B cell (primary cell): ENCODE measurements around the gene NIN. TPM values are rescaled to one million over a fixed set of nuclear protein-coding genes. Genes with fewer than 3 reads are reported as not detected.

Experiments used
- ATAC-seq: fragments of 200-7000 bp; cut with Tn5 transposase; one replicate; pipeline ENCODE4 v1.10.0; 2021; ENCODE audit warnings: low read depth, mild to moderate bottlenecking, moderate number of reproducible peaks, moderate library complexity
- CTCF ChIA-PET: fragments of 350-600 bp; sonication (Branson Sonifier 250); formaldehyde crosslinking; loops from one replicate; lab custom pipeline; 2021; ENCODE audit warnings: antibody characterized with exemption, inconsistent platforms; lab: Charles Lee
- POLR2A ChIA-PET: fragments of 350-600 bp; sonication (Branson Sonifier 250); formaldehyde crosslinking; loops from one replicate; lab custom pipeline; 2021; ENCODE audit warnings: antibody characterized with exemption; lab: Charles Lee
- DNase-seq: peaks from one replicate; pipeline ENCODE4 v3.0.0; 2013
- H2AFZ ChIP-seq: 2 replicates; pipeline ENCODE4 v1.6.1; 2012; ENCODE audit warnings: mild to moderate bottlenecking, low read depth, low read length; ENCODE audit not compliant: insufficient read depth, poor library complexity, severe bottlenecking
- H3K27ac ChIP-seq, 2 donors: 1 replicate in 1 of 2; 2 replicates in 1 of 2; pipeline ENCODE4 v1.5.1; 2012 to 2013; ENCODE audit warnings: low read length in 2 of 2, mild to moderate bottlenecking in 2 of 2, moderate library complexity in 1 of 2
- H3K27me3 ChIP-seq, 4 experiments: fragments of 200-600 bp in 1 of 4; sonication (generic) in 1 of 4; replicated peaks in 1 of 4; 1 replicate in 2 of 4; 2 replicates in 2 of 4; pipeline versions ENCODE4 v1.6.1 to v1.7.0; 2013 to 2016; ENCODE audit warnings: low read length in 3 of 4, mild to moderate bottlenecking in 2 of 4, mixed read lengths in 1 of 4, moderate library complexity in 1 of 4; ENCODE audit not compliant: insufficient read depth in 4 of 4, control insufficient read depth in 3 of 4; ENCODE audit errors: control extremely low read depth in 1 of 4
- H3K36me3 ChIP-seq, 2 experiments: replicated peaks in 1 of 2; 1 replicate in 1 of 2; 2 replicates in 1 of 2; pipeline versions ENCODE4 v1.6.1 to v1.7.1; 2013; ENCODE audit warnings: low read length in 1 of 2; ENCODE audit not compliant: insufficient read depth in 2 of 2, control insufficient read depth in 1 of 2; ENCODE audit errors: control extremely low read depth in 1 of 2, extremely low read depth in 1 of 2
- H3K4me1 ChIP-seq, 2 donors: fragments of 200-600 bp in 1 of 2; sonication (generic) in 1 of 2; 1 replicate in 1 of 2; 2 replicates in 1 of 2; pipeline versions ENCODE4 v1.5.1 to v1.6.1; 2013 to 2017; ENCODE audit warnings: low read length in 2 of 2; ENCODE audit not compliant: control insufficient read depth in 2 of 2, insufficient read depth in 2 of 2
- H3K4me2 ChIP-seq: replicated peaks from 2 replicates; pipeline ENCODE3; 2012; ENCODE audit warnings: mild to moderate bottlenecking, low read depth, low read length; ENCODE audit not compliant: poor library complexity, severe bottlenecking
- H3K4me3 ChIP-seq, 5 experiments: fragments of 200-600 bp in 1 of 5; sonication (generic) in 1 of 5; 1 replicate in 3 of 5; 2 replicates in 2 of 5; pipeline versions ENCODE4 v1.5.1 to v1.7.0; 2011 to 2016; ENCODE audit warnings: low read length in 4 of 5, mild to moderate bottlenecking in 4 of 5, low read depth in 2 of 5, control low read depth in 1 of 5, moderate library complexity in 1 of 5; ENCODE audit not compliant: insufficient read depth in 1 of 5; ENCODE audit errors: control extremely low read depth in 1 of 5, extremely low read depth in 1 of 5
- H3K79me2 ChIP-seq: fragments of 200-600 bp; sonication (generic); one replicate; pipeline ENCODE4 v1.6.0; 2016; ENCODE audit warnings: low read length; ENCODE audit not compliant: control insufficient read depth, insufficient read depth
- H3K9ac ChIP-seq: fragments of 200-600 bp; sonication (generic); 2 replicates; pipeline ENCODE4 v1.6.1; 2017; ENCODE audit warnings: mild to moderate bottlenecking, low read length, moderate library complexity
- H3K9me3 ChIP-seq, 3 donors: one replicate each; pipeline versions ENCODE4 v1.6.1 to v1.7.1; 2013; ENCODE audit warnings: low read length in 2 of 3; ENCODE audit not compliant: control insufficient read depth in 2 of 3, insufficient read depth in 1 of 3; ENCODE audit errors: control extremely low read depth in 1 of 3
- H4K20me1 ChIP-seq: 2 replicates; pipeline ENCODE4 v1.6.0; 2012; ENCODE audit warnings: mild to moderate bottlenecking, low read length; ENCODE audit not compliant: insufficient read depth, control insufficient read depth, poor library complexity, severe bottlenecking
- H3K27ac Mint-ChIP-seq: one replicate; pipeline ENCODE4 v1.8.0; 2021; ENCODE audit warnings: mixed read lengths
- H3K27me3 Mint-ChIP-seq: one replicate; pipeline ENCODE4 v1.8.0; 2021; ENCODE audit warnings: mixed read lengths
- H3K4me1 Mint-ChIP-seq: one replicate; pipeline ENCODE4 v1.8.0; 2021; ENCODE audit warnings: mixed read lengths
- H3K4me3 Mint-ChIP-seq: one replicate; pipeline ENCODE4 v1.8.0; 2021; ENCODE audit warnings: mixed read lengths
- H3K9me3 Mint-ChIP-seq: one replicate; pipeline ENCODE4 v1.8.0; 2022; ENCODE audit warnings: mixed read lengths; ENCODE audit not compliant: insufficient read depth
- EZH2 ChIP-seq: IDR thresholded peaks from 2 replicates; pipeline ENCODE4 v1.6.1; 2012; ENCODE audit warnings: borderline replicate concordance, low read depth, mild to moderate bottlenecking, moderate library complexity, low read length; ENCODE audit not compliant: insufficient read depth, poor library complexity, severe bottlenecking
- WGBS: methylation state at CpG from one replicate; pipeline ENCODE4 v1.1.5; 2013; ENCODE audit warnings: missing lambda C conversion rate; ENCODE audit not compliant: insufficient coverage; 5-methylcytosine and 5-hydroxymethylcytosine counted together
- intact Hi-C: fragments of 100-400 bp; cut with micrococcal nuclease; formaldehyde crosslinking; loops from one replicate; pipeline ENCODE4 v1.10.0; 2022
- polyA plus RNA-seq: library from polyadenylated mRNA; depleted of rRNA; stranded (reverse); fragments of >200 nt; gene quantifications from 2 replicates; pipeline ENCODE4 v1.2.3, GENCODE V29; 2012
- total RNA-seq, 2 donors: library from RNA; stranded (reverse); fragments of 120-200 nt in 1 of 2; gene quantifications; 1 replicate in 1 of 2; 2 replicates in 1 of 2; pipeline versions ENCODE4 v1.2.3 to v1.2.4, GENCODE V29; 2013 to 2022
- TF ChIP-seq, protein P1 (sequence below): fragments of 200-600 bp; IDR thresholded peaks from one replicate; pipeline ENCODE4 v1.8.0; 2022; ENCODE audit warnings: antibody characterized with exemption, mild to moderate bottlenecking

The NIN gene
- total and polyA plus RNA-seq, 2 donors (not counting 1 experiment from before 2014, with no cell fraction given): 25.4 to 219 TPM

DNA sequence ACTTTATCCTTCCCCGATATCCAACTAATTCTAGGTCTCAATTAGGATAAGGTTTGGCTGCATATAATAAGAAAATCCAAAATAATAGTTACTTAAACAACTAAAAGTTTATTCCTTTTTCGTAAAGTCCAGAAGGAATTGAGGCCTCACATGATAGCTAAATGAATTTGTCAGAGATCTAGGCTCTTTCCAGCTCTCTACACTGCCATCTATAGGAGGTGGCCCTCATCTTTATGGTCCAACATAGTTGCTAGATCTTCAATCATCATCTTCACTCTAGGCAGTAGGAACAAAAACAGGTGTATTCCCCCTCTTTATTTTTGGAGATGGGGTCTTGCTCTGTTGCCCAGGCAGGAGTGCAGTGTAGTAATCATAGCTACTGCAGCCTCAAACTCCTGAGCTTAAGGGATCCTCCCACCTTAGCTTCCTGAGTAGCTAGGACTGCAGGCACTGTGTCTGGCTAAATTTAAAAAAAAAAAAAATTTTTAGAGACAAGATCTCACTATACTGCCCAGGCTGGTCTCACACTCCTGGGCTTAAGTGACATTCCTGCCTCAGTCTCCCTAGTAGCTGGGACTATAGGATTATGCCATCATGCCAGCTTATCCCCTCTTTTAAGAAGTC is 116.4 kb downstream of the NIN start:
- no peak for TF ChIP-seq EZH2
- TF ChIP-seq, protein P1, sequence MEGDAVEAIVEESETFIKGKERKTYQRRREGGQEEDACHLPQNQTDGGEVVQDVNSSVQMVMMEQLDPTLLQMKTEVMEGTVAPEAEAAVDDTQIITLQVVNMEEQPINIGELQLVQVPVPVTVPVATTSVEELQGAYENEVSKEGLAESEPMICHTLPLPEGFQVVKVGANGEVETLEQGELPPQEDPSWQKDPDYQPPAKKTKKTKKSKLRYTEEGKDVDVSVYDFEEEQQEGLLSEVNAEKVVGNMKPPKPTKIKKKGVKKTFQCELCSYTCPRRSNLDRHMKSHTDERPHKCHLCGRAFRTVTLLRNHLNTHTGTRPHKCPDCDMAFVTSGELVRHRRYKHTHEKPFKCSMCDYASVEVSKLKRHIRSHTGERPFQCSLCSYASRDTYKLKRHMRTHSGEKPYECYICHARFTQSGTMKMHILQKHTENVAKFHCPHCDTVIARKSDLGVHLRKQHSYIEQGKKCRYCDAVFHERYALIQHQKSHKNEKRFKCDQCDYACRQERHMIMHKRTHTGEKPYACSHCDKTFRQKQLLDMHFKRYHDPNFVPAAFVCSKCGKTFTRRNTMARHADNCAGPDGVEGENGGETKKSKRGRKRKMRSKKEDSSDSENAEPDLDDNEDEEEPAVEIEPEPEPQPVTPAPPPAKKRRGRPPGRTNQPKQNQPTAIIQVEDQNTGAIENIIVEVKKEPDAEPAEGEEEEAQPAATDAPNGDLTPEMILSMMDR: peak; percentile 74
- POLR2A ChIA-PET: interaction anchor here (0.7 kb wide), 3 partner anchors 33 to 194 kb away, joined by 3 read pairs; no protein-coding TSS in a partner anchor
- Histone ChIP-seq H3K9me3 (no peaks in the 10 kb centered on the region), H3K4me3 (no peak overlapping the region), H4K20me1 (no peaks in the 10 kb centered on the region), H3K27ac (no peak overlapping the region), H3K27me3 (no peaks in the 10 kb centered on the region), H3K4me2 (no peak overlapping the region), H3K4me1 (no peaks in the 10 kb centered on the region), H3K9ac (no peak overlapping the region), H2AFZ (no peak overlapping the region), H3K79me2 (no peaks in the 10 kb centered on the region), H3K36me3 (no peaks in the 10 kb centered on the region)
- H3K27ac Mint-ChIP-seq: no peak overlapping the region
- peak; percentile 61 for ATAC-seq
- intact Hi-C loops: loop anchor here (1.0 to 5.0 kb wide), 4 partner anchors 47 to 171 kb away; partner anchors contain the start of gene SAV1
- CTCF ChIA-PET: interaction anchor here (0.5 to 5.4 kb wide), 55 partner anchors 8 to 1254 kb away, joined by 3 to 90 read pairs (median 6); no protein-coding TSS in a partner anchor
- no CpG with 5 or more reads among the region's 2 CpGs for WGBS
- H3K9me3 Mint-ChIP-seq: no peaks in the 10 kb centered on the region
- H3K4me3 Mint-ChIP-seq: no peak overlapping the region
- H3K4me1 Mint-ChIP-seq: no peaks in the 10 kb centered on the region
- DNase-seq: peak; percentile 67
- H3K27me3 Mint-ChIP-seq: no peaks in the 10 kb centered on the region

DNA sequence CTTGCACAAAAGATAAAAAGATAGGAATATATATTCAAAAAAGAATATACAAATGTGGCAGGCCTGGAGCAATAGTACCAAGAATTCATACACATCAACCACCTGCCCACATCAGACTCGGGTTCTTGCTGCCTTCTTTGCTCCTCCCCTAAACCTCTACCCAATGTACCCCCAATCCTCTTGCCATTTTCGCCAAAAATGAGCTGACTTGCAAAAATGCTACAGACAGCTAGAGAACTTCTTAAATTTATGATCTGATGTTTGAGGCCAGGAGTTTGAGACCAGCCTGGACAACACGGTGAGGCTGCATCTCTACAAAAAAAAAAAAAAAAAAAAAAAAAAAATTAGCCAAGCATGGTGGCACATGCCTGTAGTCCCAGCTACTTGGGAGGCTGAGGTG is 119.9 kb downstream of the NIN start:
- CTCF ChIA-PET: interaction anchor here (1.0 to 5.4 kb wide), 8 partner anchors 12 to 149 kb away, joined by 3 to 90 read pairs (median 6); no protein-coding TSS in a partner anchor
- Histone ChIP-seq H3K27ac (no peak overlapping the region), H3K4me1 (no peaks in the 10 kb centered on the region), H3K9me3 (peaks cover 0 to 4% (median 0%) of the 10 kb centered on the region in 3 donors), H4K20me1 (no peaks in the 10 kb centered on the region), H3K27me3 (no peaks in the 10 kb centered on the region), H3K79me2 (no peaks in the 10 kb centered on the region), H3K9ac (no peak overlapping the region), H3K4me2 (no peak overlapping the region), H3K4me3 (no peak overlapping the region), H2AFZ (no peak overlapping the region), H3K36me3 (no peaks in the 10 kb centered on the region)
- H3K4me1 Mint-ChIP-seq: peaks cover 2% of the 10 kb centered on the region
- POLR2A ChIA-PET: no interaction called here
- no peak for TF ChIP-seq EZH2
- TF ChIP-seq, protein P1: no peak
- no peaks in the 10 kb centered on the region for H3K27me3 Mint-ChIP-seq
- no CpG with 5 or more reads among the region's 3 CpGs for WGBS
- DNase-seq (no peak), ATAC-seq (no peak)
- H3K27ac Mint-ChIP-seq: no peak overlapping the region
- intact Hi-C loops: loop anchor here (5.0 kb wide), 1 partner anchor 44 kb away; the partner anchor contains the start of gene SAV1
- no peaks in the 10 kb centered on the region for H3K9me3 Mint-ChIP-seq
- no peak overlapping the region for H3K4me3 Mint-ChIP-seq
